GM12878 (cell line): Measurements from ENCODE around the gene CSNK1G2.

Experiments
- EZH2 ChIP-seq: IDR thresholded peaks from 2 replicates; pipeline ENCODE4 v1.6.1; 2012; ENCODE audit warnings: low read depth, mild to moderate bottlenecking, control low read depth, inconsistent platforms, low read length, borderline replicate concordance; ENCODE audit not compliant: control insufficient read depth
- TF ChIP-seq, protein P1 (sequence below): IDR thresholded peaks from 2 replicates; pipeline ENCODE4 v1.6.1; 2012; ENCODE audit warnings: mild to moderate bottlenecking, low read depth, low read length
- TF ChIP-seq, protein P2 (sequence below): fragments of 150-350 bp; IDR thresholded peaks from 2 replicates; pipeline ENCODE4 v1.6.1; 2016; ENCODE audit warnings: low read depth, low read length

DNA sequence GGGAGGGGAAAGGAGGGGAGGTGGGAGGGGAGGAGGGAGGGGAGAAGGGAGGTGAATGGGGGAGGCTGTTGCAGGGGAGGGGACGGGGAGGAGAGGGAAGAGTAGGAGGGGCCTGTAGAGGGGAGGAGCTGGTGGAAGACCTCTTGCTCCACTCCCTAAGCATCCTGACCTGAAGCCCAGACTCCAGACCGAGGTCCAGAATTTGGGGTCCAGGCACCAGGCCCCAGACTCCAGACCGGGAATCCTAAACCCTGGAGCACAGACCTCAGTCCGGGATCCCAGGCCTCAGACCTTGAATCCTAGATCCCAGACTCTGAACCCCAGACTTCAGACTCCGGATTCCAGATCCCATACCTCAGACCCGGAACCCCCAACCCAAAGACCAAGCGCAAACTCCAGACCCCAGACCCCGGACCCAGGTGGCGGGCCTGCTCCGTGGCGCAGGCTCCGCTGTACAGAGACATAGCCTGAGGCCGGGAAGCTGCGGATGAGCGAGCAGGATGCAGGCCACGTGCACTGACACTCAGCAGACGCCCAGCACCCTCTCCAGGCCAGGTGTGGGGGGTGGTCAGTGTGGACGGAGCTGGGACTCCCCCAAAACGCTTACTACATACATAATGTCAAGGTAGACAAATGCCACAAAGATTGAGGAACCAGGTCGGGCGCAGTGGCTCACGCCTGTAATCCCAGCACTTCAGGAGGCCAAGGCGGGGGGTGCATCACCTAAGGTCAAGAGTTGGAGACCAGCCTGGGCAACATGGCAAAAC lies 75.3 kb downstream of the CSNK1G2 start:
- TF ChIP-seq, protein P1, sequence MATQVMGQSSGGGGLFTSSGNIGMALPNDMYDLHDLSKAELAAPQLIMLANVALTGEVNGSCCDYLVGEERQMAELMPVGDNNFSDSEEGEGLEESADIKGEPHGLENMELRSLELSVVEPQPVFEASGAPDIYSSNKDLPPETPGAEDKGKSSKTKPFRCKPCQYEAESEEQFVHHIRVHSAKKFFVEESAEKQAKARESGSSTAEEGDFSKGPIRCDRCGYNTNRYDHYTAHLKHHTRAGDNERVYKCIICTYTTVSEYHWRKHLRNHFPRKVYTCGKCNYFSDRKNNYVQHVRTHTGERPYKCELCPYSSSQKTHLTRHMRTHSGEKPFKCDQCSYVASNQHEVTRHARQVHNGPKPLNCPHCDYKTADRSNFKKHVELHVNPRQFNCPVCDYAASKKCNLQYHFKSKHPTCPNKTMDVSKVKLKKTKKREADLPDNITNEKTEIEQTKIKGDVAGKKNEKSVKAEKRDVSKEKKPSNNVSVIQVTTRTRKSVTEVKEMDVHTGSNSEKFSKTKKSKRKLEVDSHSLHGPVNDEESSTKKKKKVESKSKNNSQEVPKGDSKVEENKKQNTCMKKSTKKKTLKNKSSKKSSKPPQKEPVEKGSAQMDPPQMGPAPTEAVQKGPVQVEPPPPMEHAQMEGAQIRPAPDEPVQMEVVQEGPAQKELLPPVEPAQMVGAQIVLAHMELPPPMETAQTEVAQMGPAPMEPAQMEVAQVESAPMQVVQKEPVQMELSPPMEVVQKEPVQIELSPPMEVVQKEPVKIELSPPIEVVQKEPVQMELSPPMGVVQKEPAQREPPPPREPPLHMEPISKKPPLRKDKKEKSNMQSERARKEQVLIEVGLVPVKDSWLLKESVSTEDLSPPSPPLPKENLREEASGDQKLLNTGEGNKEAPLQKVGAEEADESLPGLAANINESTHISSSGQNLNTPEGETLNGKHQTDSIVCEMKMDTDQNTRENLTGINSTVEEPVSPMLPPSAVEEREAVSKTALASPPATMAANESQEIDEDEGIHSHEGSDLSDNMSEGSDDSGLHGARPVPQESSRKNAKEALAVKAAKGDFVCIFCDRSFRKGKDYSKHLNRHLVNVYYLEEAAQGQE, result no peak
- no peak for TF ChIP-seq EZH2
- TF ChIP-seq, protein P2, sequence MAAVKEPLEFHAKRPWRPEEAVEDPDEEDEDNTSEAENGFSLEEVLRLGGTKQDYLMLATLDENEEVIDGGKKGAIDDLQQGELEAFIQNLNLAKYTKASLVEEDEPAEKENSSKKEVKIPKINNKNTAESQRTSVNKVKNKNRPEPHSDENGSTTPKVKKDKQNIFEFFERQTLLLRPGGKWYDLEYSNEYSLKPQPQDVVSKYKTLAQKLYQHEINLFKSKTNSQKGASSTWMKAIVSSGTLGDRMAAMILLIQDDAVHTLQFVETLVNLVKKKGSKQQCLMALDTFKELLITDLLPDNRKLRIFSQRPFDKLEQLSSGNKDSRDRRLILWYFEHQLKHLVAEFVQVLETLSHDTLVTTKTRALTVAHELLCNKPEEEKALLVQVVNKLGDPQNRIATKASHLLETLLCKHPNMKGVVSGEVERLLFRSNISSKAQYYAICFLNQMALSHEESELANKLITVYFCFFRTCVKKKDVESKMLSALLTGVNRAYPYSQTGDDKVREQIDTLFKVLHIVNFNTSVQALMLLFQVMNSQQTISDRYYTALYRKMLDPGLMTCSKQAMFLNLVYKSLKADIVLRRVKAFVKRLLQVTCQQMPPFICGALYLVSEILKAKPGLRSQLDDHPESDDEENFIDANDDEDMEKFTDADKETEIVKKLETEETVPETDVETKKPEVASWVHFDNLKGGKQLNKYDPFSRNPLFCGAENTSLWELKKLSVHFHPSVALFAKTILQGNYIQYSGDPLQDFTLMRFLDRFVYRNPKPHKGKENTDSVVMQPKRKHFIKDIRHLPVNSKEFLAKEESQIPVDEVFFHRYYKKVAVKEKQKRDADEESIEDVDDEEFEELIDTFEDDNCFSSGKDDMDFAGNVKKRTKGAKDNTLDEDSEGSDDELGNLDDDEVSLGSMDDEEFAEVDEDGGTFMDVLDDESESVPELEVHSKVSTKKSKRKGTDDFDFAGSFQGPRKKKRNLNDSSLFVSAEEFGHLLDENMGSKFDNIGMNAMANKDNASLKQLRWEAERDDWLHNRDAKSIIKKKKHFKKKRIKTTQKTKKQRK, result no peak
